Measurements from ENCODE around the gene TSSC4.

The TSSC4 gene

DNA sequence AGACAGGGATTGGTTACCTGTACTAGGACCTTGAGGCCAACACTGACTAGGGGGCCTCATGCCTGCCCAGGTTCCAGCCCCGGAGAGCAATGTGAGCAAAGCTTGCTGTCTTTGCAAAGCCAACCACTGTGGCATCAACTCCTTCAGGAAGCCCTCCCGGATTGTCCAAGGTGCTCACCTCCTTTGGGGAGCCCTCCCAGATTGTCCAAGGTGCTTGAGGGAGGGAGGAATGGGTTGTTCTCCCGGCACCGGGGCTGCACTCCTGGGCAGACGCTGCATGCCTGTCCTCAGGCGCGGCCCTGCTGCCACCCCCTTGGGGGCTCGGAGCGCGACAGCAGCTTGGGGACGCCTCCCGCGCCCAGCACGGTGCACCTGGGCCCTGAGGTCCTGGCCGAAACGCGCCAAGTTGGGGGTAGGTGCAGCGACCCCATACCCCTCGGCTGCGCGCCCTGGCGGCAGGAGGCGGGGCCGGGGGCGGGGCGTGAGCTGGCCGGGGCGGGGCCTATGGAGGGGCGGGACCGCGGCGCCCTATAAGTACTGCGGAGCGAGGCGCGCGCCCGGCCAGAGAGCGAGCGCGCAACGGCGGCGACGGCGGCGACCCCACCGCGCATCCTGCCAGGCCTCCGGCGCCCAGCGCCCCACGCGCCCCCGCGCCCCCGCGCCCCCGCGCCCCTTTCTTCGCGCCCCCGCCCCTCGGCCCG lies 23.6 kb upstream of the TSSC4 start, which contains the start of gene CD81:
CD81 (plus strand) TSS at position 560 of the 701 bp plus-strand sequence. CDS start 240 bp downstream, outside the sequence.
- Histone ChIP-seq H3K9me3 (ENCODE audit: control insufficient read depth, insufficient read depth, low read depth, low read length) (no peaks in the 10 kb centered on the region), H3K27ac (ENCODE audit: extremely low read depth, low read depth, low read length) (peak within 1 kb of the TSS; percentile 83; the same call in 1 of the 2 replicates), H3K36me3 (ENCODE audit: control insufficient read depth in 2 of 2, insufficient read depth in 1 of 2, low read length in 2 of 2) (peaks cover 0 to 24% of the 10 kb centered on the region in 2 experiments; a peak in 1 of 3 replicates), H3K4me3 (ENCODE audit: low read depth, low read length) (peak within 1 kb of the TSS; percentile 86), H3K4me1 (ENCODE audit: control insufficient read depth, insufficient read depth, low read length) (no peaks in the 10 kb centered on the region)
- TF ChIP-seq ZNF48 (tag by site-specific recombination; IDR thresholded peaks at IDR 0.05) (no peak), ZNF521 (tag by site-specific recombination; IDR thresholded peaks at IDR 0.05) (no peak), ZNF626 (tag by site-specific recombination; IDR thresholded peaks at IDR 0.05) (no peak), ZNF660 (tag by site-specific recombination; IDR thresholded peaks at IDR 0.05) (no peak), SP3 (tag by site-specific recombination; IDR thresholded peaks at IDR 0.05) (peak; percentile 49; the same call in 1 of the 2 replicates), HOXC10 (CRISPR knock-in tag; IDR thresholded peaks at IDR 0.05) (peak; percentile 24; the same call in 1 of the 2 replicates), ZNF202 (tag by site-specific recombination; IDR thresholded peaks at IDR 0.05; ENCODE audit: borderline replicate concordance) (no peak), ZNF335 (tag by site-specific recombination; conservative IDR thresholded peaks at IDR 0.05) (peak; percentile 47), ZNF324 (tag by site-specific recombination; IDR thresholded peaks at IDR 0.05) (no peak), ZNF433 (tag by site-specific recombination; IDR thresholded peaks at IDR 0.05; ENCODE audit: low read depth) (no peak), GLIS2 (tag by site-specific recombination; IDR thresholded peaks at IDR 0.05) (peak; percentile 64), GLIS1 (tag by site-specific recombination; IDR thresholded peaks at IDR 0.05) (peak; percentile 40; the same call in 1 of the 2 replicates), ZBTB20 (tag by site-specific recombination; IDR thresholded peaks at IDR 0.05) (no peak), ZNF560 (tag by site-specific recombination; IDR thresholded peaks at IDR 0.05; ENCODE audit: borderline replicate concordance) (no peak), KLF16 (tag by site-specific recombination; IDR thresholded peaks at IDR 0.05) (no peak), GLI4 (tag by site-specific recombination; IDR thresholded peaks at IDR 0.05) (no peak), ZEB2 (tag by site-specific recombination; IDR thresholded peaks at IDR 0.05) (no peak), ZNF350 (tag by site-specific recombination; IDR thresholded peaks at IDR 0.05) (no peak)
- TF ChIP-seq, protein P1, sequence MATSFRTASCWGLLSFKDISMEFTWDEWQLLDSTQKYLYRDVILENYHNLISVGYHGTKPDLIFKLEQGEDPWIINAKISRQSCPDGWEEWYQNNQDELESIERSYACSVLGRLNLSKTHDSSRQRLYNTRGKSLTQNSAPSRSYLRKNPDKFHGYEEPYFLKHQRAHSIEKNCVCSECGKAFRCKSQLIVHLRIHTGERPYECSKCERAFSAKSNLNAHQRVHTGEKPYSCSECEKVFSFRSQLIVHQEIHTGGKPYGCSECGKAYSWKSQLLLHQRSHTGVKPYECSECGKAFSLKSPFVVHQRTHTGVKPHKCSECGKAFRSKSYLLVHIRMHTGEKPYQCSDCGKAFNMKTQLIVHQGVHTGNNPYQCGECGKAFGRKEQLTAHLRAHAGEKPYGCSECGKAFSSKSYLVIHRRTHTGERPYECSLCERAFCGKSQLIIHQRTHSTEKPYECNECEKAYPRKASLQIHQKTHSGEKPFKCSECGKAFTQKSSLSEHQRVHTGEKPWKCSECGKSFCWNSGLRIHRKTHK (tag by site-specific recombination; IDR thresholded peaks at IDR 0.05): no peak
- TF ChIP-seq, protein P2, sequence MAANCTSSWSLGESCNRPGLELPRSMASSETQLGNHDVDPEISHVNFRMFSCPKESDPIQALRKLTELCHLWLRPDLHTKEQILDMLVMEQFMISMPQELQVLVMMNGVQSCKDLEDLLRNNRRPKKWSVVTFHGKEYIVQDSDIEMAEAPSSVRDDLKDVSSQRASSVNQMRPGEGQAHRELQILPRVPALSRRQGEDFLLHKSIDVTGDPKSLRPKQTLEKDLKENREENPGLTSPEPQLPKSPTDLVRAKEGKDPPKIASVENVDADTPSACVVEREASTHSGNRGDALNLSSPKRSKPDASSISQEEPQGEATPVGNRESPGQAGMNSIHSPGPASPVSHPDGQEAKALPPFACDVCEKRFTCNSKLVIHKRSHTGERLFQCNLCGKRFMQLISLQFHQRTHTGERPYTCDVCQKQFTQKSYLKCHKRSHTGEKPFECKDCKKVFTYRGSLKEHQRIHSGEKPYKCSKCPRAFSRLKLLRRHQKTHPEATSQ (tag by site-specific recombination; IDR thresholded peaks at IDR 0.05): no peak
- ChIA-PET CTCF (interaction anchor here (0.6 to 1.6 kb wide), 6 partner anchors 23 to 508 kb away, joined by 3 to 6 read pairs (median 3); no protein-coding TSS in a partner anchor), POLR2A (interaction anchor here (0.5 to 2.5 kb wide), 24 partner anchors 10 to 1002 kb away, joined by 3 to 64 read pairs (median 4); partner anchors contain the start of genes TSSC4 and ZNF195)

DNA sequence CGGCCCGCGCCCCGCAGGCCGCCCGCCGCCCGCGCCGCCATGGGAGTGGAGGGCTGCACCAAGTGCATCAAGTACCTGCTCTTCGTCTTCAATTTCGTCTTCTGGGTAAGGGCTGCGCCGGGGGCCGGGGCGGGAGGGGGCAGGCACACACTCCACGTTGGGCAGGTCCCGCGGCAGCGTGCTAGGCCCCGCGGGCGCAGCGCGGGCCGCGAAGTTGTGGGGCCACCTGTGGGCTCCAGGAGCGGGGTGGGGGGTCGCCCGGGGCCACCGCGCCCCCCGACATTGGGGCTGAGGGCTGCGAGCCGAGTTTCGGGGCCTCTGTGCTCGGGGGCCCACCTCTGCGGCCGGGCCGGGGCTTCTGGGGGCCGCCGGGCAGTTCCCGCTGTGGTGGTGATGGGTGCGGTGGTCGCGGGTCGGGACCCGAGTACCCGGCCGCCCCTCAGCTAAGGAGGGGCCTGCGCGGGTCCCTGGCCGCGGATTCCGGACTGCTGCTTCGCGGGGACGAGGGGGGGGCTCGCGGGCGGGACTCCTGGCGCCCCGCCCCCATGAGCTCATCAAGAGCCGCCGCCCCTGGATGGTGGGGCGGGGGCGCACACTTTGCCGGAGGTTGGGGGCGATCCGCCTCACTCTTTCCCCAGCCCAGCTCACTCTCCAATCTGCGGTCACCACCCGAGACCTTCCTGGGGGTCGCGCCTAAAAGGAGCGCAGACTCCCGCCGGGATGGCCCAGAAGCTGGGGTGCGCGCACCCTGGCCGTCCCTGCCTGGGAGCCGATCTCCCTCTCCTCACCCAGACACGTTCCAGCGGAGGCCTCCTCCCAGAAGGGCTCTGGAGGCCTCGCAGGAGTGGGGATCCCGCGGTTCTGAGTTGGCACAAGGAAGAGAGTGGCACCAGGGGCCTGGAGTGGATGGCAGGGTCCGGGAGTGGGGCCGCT lies 22.8 kb upstream of the TSSC4 start:
- H3K36me3 ChIP-seq (ENCODE audit: control insufficient read depth in 2 of 2, insufficient read depth in 1 of 2, low read length in 2 of 2): peaks cover 0 to 33% of the 10 kb centered on the region in 2 experiments; a peak in 1 of 3 replicates
- H3K4me3 ChIP-seq (ENCODE audit: low read depth, low read length): peak overlapping the region; percentile 86
- H3K9me3 ChIP-seq (ENCODE audit: control insufficient read depth, insufficient read depth, low read depth, low read length): no peaks in the 10 kb centered on the region
- ChIA-PET POLR2A (interaction anchor here (0.7 to 2.5 kb wide), 14 partner anchors 9 to 72 kb away, joined by 3 to 64 read pairs (median 4); partner anchors contain the start of genes KCNQ1 and TSSC4), CTCF (interaction anchor here (0.6 to 1.6 kb wide), 4 partner anchors 22 to 73 kb away, joined by 3 to 6 read pairs (median 4); no protein-coding TSS in a partner anchor)
- H3K27ac ChIP-seq (ENCODE audit: extremely low read depth, low read depth, low read length): peak overlapping the region; percentile 83; the same call in 1 of the 2 replicates
- H3K4me1 ChIP-seq (ENCODE audit: control insufficient read depth, insufficient read depth, low read length): no peaks in the 10 kb centered on the region
- TF ChIP-seq, protein P3, sequence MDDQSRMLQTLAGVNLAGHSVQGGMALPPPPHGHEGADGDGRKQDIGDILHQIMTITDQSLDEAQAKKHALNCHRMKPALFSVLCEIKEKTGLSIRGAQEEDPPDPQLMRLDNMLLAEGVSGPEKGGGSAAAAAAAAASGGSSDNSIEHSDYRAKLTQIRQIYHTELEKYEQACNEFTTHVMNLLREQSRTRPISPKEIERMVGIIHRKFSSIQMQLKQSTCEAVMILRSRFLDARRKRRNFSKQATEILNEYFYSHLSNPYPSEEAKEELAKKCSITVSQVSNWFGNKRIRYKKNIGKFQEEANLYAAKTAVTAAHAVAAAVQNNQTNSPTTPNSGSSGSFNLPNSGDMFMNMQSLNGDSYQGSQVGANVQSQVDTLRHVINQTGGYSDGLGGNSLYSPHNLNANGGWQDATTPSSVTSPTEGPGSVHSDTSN (CRISPR knock-in tag; IDR thresholded peaks at IDR 0.05): no peak
- TF ChIP-seq, protein P1 (tag by site-specific recombination; IDR thresholded peaks at IDR 0.05): no peak
- TF ChIP-seq SP2 (tag by site-specific recombination; IDR thresholded peaks at IDR 0.05) (peak; percentile 67), ZNF501 (tag by site-specific recombination; IDR thresholded peaks at IDR 0.05) (no peak), KLF16 (tag by site-specific recombination; IDR thresholded peaks at IDR 0.05) (peak; percentile 47), ZNF510 (tag by site-specific recombination; IDR thresholded peaks at IDR 0.05; ENCODE audit: insufficient replicate concordance) (no peak), ZNF184 (tag by site-specific recombination; IDR thresholded peaks at IDR 0.05) (no peak), KLF7 (tag by site-specific recombination; IDR thresholded peaks at IDR 0.05; ENCODE audit: borderline replicate concordance) (peak; percentile 76; the same call in 1 of the 2 replicates), ZNF624 (tag by site-specific recombination; IDR thresholded peaks at IDR 0.05) (no peak)
